ENCODE results near the gene LRTM2. TPM values are rescaled to one million over a fixed set of nuclear protein-coding genes. Genes with fewer than 3 reads are reported as not detected.

LRTM2 gene
- total RNA-seq, 1 donor from 2014 or later = not detected

- no peak overlapping the region for H3K4me3 ChIP-seq (ENCODE audit: low read depth, low read length)
- no peak for DNase-seq (ENCODE audit: low read depth)
- TF ChIP-seq CTCF (conservative IDR thresholded peaks at IDR 0.05; ENCODE audit: low read depth, low read length) = no peak
These were observed 26.7 kb upstream of the LRTM2 start for GRCh38 chr12:1793426-1794210.

- DNase-seq (ENCODE audit: low read depth) = no peak
- TF ChIP-seq CTCF (conservative IDR thresholded peaks at IDR 0.05; ENCODE audit: low read depth, low read length) = no peak
- no peak overlapping the region for H3K4me3 ChIP-seq (ENCODE audit: low read depth, low read length)
These were observed 25.8 kb upstream of the LRTM2 start for GRCh38 chr12:1794440-1795090.

GRCh38 chr12:1795221-1795784 lies 25.1 kb upstream of the LRTM2 start:
- H3K4me3 ChIP-seq (ENCODE audit: low read depth, low read length) = no peak overlapping the region
- TF ChIP-seq CTCF (conservative IDR thresholded peaks at IDR 0.05; ENCODE audit: low read depth, low read length) = no peak
- no peak for DNase-seq (ENCODE audit: low read depth)

GRCh38 chr12:1795785-1796514 lies 24.4 kb upstream of the LRTM2 start:
- DNase-seq (ENCODE audit: low read depth) = no peak
- peak overlapping the region; percentile 65 for H3K4me3 ChIP-seq (ENCODE audit: low read depth, low read length)
- peak; percentile 79 for TF ChIP-seq CTCF (conservative IDR thresholded peaks at IDR 0.05; ENCODE audit: low read depth, low read length)

- DNase-seq (ENCODE audit: low read depth) = no peak
- TF ChIP-seq CTCF (conservative IDR thresholded peaks at IDR 0.05; ENCODE audit: low read depth, low read length) = no peak
- H3K4me3 ChIP-seq (ENCODE audit: low read depth, low read length) = peak overlapping the region; percentile 65
These were observed 23.8 kb upstream of the LRTM2 start for GRCh38 chr12:1796515-1797010.

- peak overlapping the region; percentile 65 for H3K4me3 ChIP-seq (ENCODE audit: low read depth, low read length)
- TF ChIP-seq CTCF (conservative IDR thresholded peaks at IDR 0.05; ENCODE audit: low read depth, low read length) = no peak
- no peak for DNase-seq (ENCODE audit: low read depth)
These were observed 23.1 kb upstream of the LRTM2 start for GRCh38 chr12:1797011-1797901.

All from epithelial cell of proximal tubule (primary cell).